GM18508 (cell line): Measurements from ENCODE around the gene KLF4.

Experiments used
- ATAC-seq: cut with Tn5 transposase; IDR thresholded peaks from one replicate; pipeline ENCODE4 v1.9.1; 2021; ENCODE audit warnings: moderate number of reproducible peaks; ENCODE audit not compliant: insufficient read depth, unreplicated experiment

Gene KLF4

DNA sequence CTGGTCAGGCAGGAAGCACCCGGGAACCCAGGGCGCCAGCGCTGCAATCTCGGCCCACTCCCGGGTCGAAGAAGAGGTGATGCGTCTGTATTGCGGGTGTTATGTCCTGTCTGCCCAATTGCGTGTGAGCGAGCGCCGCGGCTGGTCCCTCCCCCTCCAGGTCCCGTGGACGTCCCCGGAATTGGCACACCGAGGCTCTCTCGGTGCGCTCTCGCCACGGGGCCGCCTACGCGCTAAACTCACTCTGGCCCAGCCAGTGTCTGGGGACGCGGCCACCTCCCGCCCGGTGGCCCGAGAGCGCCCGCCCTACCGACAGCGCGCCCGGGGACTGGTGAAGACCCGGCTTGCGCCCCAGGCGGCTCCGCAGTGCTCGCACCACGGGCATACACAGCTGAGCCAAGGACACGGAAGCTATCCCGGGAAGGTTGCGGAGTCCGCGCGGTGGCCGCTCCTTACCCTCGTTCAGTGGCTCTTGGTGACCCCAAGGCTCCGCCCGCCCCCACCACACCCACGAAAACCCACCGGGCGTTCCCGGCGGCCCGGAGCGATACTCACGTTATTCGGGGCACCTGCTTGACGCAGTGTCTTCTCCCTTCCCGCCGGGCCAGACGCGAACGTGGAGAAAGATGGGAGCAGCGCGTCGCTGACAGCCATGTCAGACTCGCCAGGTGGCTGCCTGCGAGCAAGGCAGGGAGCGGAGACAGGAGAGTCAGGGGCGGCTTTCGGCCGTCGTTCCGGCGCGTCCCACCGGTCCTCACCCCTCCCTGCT is 1.0 kb downstream of the KLF4 start:
- ATAC-seq: no peak

DNA sequence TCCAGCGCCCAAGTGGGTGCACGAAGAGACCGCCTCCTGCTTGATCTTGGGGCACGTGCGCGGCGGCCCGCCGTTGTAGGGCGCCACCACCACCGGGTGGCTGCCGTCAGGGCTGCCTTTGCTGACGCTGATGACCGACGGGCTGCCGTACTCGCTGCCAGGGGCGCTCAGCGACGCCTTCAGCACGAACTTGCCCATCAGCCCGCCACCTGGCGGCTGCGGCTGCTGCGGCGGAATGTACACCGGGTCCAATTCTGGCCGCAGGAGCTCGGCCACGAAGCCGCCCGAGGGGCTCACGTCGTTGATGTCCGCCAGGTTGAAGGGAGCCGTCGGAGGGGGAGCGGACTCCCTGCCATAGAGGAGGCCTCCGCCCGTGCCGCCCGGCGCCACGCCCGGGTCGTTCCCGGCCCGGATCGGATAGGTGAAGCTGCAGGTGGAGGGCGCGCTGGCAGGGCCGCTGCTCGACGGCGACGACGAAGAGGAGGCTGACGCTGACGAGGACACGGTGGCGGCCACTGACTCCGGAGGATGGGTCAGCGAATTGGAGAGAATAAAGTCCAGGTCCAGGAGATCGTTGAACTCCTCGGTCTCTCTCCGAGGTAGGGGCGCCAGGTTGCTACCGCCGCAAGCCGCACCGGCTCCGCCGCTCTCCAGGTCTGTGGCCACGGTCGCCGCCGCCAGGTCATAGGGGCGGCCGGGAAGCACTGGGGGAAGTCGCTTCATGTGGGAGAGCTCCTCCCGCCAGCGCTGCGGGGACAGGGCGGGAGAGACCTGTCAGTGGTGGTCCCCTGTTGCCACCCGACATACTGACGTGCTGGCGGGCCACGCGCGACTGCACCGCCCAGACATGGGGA is 1.8 kb downstream of the KLF4 start:
- no peak for ATAC-seq

DNA sequence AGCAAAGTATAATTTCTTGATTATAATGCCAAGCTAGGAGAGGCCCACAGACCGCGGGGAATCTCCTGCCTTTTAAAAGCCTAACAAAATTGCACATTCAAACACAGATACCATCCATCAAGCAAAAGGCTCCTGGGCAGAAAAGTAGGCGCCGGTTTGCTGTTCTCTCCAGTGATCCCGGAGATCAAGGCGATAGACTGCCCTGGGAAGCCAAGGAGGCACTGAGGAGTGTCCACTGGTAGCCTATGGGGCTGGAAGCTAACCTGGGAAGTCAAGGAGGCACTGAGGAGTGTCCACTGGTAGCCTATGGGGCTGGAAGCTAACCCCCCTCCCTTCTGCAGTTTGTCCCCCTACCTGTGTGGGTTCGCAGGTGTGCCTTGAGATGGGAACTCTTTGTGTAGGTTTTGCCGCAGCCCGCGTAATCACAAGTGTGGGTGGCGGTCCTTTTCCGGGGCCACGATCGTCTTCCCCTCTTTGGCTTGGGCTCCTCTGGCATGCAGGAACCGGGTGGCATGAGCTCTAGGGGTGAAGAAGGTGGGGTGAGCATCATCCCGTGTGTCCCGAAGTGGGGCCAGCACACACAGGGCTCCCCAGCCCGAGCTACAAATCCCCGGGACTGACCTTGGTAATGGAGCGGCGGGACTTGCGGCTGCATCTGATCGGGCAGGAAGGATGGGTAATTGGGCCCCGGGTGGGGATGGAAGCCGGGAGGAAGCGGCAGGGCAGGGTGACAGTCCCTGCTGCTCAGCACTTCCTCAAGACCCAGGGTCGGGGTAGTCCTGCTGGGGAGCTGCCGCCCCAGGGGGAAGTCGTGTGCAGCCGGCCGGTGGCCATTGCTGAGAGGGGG is 2.7 kb downstream of the KLF4 start:
- ATAC-seq: no peak

DNA sequence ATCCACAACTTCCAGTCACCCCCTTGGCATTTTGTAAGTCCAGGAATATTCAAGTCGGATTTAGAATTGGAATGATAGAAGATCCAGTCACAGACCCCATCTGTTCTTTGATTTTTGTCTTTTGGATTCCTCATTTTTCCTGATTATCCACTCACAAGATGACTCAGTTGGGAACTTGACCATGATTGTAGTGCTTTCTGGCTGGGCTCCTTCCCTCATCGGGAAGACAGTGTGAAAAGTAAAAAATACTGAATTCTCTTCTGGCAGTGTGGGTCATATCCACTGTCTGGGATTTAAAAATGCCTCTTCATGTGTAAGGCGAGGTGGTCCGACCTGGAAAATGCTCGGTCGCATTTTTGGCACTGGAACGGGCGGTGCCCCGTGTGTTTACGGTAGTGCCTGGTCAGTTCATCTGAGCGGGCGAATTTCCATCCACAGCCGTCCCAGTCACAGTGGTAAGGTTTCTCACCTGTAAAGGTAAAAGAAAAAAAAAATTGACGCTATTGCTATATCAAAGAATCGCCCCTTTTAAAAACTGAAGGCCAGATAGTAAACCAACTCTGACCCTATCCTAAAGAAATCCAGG is 4.0 kb downstream of the KLF4 start:
- ATAC-seq: no peak

DNA sequence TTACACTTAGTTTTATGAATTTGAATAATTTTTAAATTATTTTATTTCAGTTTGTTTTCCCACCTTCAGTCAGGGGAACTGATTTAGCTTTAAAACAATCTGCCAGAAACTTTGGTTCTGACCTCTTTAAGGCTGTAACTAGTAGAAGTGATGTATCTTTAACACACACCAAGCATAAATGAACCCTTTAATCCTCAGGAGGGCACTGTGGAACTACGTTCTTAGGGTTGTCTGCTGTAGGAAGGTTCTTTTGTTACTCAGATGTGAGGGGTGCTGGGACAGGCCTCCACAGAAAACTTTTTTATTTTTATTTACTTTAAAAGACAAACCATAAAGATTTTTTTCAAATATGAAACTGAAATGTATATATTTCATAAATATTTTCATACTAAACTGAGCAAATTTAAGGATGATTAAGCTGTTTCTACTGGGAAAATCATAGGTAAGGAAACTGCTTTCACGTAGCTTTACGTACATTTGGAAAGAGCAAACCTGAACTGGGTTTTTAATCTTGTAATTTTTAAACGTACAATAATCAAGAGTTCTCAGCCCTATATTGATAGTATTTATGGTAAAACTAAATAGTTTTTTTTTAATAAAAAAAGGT is 5.3 kb downstream of the KLF4 start:
- no peak for ATAC-seq

DNA sequence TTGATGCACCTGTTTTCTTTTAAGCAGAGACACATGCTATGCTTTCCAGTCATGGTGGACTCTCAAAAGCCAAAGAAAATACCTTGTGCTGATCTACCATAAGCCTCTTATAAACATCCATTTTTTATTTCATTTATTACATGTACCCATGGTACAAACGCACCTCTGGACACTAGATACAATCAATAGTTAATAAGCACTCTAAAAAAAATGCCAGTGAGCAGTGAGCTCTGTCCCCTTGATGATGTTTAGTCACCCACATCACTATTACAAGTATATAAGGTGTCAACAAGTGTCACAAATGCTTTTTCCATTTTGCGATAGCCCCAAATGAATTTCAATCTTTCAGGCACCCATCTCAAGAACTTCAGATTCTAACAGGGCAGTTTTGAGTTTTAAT is 5.9 kb downstream of the KLF4 start:
- ATAC-seq: no peak

DNA sequence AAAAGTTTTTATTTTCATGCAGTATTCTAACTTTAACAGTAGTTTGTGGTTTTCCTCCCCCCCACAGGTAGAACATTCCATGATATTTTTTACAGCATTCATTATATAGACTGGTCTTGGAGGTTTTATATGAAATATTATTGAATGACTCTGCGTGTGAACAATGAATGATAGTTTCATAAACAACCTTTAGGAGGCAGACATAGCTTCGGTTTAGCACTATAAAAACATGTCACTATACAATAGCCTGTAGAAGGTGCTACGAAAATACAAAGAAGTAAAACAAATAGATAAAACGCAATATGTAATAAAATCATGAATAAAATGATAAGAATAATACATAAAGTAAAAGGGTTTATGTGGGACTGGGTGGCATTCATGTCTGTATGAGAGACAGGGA is 8.5 kb downstream of the KLF4 start:
- no peak for ATAC-seq

DNA sequence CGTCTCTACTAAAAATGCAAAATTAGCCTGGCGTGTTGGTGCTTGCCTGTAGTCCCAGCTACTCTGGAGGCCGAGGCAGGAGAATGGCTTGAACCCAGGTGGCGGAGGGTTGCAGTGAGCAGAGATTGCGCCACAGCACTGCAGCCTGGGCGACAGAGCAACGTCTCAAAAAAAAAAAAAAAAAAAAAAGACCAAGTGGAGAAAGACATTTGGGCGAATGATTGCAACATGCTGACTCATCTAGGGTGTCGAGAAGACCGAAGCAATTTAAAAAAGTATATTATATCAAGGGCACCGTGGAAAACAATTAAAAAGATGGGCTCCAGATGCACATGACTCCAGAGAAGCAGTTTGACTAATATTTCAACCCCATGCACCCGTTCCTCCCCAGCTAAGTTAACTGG is 9.2 kb downstream of the KLF4 start:
- ATAC-seq: no peak

DNA sequence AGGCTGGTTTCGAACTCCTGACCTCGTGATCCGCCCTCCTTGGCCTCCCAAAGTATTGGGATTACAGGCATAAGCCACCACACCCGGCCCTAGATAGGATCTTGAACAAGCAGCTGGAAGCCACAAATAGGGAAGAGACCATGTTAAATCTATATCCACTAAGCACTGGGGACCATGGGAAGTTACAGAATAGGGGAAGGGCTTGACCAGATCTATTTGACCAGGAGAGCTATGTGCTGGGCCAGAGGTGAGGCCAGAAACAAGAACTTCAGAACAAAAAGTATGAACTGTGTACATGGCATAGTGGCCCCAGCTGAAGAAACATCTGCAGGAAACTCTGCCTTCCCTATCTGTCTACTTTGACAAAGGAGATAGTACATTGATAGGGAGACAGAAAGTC is 10.8 kb downstream of the KLF4 start:
- no peak for ATAC-seq

DNA sequence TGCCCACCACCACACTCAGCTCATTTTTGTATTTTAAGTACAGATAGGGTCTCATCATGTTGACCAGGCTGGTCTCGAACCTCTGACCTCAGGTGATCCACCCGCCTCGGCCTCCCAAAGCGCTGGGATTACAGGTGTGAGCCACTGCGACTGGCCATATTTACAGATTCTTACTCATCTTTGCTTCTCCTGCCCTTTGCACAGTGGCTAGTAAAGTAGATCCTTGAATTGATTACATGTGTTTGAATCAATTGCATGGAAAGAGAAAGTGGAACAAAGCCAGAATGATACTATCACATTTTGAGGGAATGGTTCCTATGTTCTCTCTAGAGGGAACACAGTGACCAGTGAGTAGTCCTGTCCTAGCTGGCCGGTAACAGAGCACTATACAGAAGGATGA is 15.4 kb downstream of the KLF4 start:
- ATAC-seq: no peak

DNA sequence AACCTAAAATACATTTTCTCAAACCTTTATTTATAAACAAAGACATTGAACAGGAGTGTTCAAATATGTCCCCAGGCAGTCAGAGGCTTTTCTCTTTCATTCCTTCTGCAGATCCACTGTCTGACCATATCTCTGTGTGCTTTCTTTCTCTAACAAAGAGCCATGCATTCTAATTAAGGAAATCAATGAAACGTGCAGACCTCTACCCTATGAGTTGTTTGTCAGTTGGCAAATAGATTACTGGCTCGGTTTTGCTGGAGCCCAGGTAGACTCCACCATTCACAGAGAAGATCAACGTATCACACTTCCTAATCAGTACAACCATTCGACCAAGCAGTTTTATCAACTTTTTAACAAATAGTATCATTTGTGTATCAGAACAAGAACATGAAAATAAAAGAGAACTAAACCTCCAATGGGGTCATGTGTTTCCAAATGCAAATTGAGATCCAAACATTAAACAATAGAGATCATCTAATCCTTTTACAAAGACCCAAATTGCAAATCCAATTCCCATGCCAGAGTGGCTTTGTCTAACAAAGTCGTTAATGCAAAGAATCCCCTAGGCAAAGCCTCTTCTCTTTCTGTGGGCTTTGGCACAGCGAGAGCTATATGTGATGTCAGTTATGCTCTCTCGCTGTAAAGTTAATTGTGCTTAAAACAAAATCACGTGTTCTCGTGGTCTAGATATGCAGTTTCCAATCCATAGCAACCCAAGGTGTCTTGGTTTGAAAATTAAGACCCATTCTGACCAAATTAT is 16.8 kb downstream of the KLF4 start:
- no peak for ATAC-seq

DNA sequence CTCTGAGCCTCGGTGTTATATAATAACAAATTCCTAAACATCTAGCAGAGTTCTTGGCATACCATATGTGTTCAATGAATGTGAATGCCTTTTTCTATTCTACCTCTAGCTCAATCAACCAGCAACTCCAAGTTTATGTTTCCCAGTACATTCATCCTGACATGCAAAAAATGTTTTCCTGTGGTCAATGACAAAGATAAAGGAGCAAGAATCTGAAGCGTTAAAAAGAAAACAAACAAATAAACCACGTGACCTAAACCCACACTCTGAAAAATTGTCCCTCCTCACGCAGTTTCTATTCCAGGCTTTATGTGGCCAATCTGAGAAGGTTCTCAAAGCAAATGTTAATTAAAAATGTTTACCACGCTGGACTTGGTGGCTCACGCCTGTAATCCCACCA is 18.0 kb downstream of the KLF4 start:
- no peak for ATAC-seq

DNA sequence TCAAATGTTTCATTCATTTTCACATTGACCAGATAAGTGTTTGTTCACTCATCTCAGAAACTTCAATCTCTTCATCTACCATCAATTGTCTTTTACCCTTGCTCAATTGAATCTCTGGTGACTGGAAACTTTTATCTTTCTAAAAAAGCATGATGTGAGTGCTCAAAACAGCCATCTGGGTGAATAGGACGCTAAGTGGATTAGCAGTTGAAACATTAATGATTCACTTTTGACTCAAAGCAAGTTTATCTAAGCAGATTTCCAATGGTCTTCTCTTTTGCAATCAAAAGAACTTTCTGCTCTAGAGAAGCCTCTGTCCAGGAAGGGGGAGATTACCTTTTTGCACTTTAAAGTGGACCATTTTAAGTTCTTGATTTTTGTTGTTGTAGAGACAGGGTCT is 22.2 kb downstream of the KLF4 start:
- ATAC-seq: no peak

DNA sequence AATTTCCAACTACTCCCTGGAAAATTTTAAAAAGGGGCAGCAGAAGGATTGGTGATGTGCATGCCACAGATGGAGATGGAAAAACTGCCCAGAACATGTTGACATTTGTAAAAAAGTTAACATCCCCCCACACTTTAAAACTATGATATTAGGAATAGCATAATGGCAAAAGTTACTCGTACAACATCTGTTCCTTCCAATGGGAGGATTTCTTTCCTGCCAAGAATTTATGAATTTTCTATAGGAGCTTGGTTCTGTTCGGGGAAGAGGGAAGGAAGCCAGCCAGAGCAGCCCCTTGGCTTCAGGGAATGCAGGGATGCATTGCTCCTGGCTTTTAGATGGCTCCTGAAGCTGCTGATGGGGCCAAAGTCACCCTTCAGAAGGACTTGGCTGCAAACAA is 22.7 kb downstream of the KLF4 start:
- ATAC-seq: no peak

DNA sequence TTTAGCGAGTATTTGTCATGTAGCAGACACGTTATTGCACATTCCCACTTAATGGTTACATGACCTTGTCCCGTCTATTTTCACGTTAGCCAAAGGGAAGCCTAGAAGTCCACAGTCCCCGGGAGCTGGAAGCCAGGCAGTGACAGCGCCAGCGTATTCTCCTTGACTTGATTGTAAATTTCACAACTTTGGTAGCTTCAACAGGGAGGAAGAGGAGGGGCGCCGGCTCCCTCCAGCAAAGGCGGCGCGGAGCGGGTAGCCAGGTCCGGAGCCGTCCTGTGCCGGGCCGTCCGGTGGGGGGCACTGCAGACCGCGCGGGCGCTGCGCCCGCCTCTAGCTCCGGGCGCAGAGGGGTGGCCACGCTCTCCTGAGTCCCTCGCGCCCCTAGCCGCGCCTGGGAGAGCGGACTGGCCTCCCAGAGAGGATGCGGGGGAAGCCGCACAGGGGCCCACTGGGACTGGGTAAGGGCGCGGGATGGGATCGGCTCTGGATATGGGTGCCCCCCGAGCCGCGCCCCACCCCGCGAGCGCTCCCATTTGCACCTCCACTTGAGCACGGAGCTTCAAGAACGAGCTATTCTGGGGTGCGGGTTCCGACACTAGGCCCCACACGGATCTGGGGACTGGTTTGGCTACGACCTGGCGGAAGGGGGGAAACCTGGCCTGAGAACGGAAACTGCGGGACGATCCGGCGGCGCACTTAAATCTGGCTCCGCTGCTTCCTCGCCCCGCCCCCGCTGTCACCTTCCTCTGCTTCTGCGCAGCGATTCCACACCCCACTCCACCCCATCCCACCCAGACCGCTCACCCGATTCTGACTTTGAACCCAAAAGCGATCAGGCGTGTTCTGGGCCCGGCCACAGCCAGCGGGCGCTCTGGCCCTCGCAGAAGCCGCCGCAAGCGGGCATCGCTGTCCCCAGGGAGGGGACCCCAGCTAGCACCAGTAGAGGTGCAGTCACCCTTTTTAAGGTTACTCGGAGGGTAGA is 23.8 kb downstream of the KLF4 start:
- no peak for ATAC-seq

DNA sequence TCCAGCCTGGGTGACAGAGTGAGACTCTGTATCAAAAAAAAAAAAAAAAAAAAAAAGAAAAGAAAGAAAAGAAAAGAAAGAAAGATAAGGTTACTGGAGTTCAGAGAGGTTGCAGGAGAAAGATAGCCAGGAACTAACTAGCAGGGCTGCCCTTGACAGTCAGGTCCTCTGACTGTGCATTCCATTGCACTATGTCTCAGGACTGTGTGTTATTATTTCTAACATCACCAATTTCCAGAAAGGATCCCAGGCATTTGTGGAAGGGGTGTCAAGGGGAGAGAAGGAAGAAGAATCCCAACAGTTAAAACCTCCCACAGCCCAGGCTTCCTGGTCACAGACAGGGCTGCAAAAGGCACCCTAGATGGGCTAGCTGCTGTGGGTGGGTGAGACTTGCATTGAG is 25.1 kb downstream of the KLF4 start:
- ATAC-seq: no peak

DNA sequence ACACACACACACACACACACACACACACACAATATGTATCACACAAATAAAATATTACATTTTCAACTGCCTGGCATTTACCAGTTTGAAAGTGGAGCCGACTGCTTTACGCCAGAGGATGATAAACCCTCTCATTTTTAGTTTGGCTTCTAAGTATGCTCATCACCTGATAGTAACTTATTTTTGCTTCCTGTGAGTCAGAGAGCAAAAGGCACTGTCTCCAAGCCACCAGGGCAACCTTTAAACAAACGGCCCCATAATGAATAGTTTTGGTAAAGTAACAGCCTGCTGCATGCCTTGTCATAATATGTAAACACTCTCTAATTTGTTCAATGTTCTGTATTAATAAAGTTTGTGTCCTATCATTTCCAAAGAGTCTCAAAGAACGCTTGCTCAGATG is 26.9 kb downstream of the KLF4 start:
- ATAC-seq: no peak
